HUDEP-2 (cell line): ENCODE measurements around the gene DMRTC2.
A peak's percentile ranks its signal among the peaks of the same experiment; 100 is the strongest.
"Not testable (repeated sequence)": the region's sequence is repeated elsewhere in the genome, so short reads cannot be mapped to it uniquely, and the experiment has no call there.

Source experiments
- DNase-seq, 76 experiments: peaks; one replicate each; lab custom pipeline; 2025; ENCODE audit not compliant: unreplicated experiment in 76 of 76; lab: John Stamatoyannopoulos, UW

The DMRTC2 gene

DNA sequence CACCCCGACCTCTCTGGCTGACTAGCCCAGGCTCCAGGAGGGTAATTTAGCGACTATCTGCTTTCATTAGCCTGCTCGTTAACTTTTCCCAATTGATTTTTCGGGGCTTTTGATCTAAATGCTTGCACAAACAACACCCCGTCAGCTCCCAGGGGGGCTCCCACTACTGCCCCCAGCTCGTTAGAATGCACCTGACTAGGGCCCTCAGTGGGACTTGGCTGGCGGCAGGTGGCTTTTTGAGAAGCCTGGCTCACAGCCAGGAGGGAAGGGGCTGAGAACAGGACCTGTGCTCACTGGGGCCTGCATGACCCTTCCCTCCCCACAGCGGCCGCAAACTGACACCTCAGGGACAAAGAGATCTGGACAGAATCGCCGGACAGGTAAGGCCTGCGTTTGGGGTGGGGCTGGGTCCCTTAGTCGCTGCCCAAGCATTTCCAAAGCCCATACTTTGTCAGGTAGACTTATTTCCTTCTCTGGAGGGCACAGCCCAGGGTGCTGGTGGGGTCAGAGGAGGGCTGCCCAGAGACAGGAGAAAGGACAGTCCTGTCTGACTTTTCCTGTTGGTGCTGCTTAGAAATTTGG, 24.6 kb downstream of the DMRTC2 start:
- no peak for DNase-seq

DNA sequence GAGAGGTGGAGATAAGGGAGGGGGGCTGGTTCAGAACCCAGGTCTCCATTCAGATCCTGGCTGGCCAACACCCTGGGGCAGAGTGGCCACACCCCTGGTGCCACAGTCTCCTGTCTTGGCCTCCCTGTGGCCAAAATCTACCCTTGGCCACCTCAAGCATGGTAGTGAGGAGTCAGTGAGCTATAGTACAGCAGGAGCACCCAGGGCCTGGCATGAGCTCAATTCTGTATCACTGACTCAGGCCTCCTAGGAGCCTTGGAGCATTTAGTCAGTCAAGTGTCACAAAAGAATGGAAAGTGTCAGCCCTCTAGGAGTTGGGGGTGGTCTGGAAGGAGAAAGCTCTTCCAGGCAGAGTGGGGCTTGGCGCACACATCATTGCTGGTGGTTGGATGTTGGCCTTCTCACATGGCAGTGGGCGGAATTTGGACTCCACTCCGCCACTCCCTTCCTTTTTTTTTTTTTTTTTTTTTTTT, 25.6 kb downstream of the DMRTC2 start:
- DNase-seq = peak in 28 of 76 experiments; percentile 21 to 68 (median 34)

DNA sequence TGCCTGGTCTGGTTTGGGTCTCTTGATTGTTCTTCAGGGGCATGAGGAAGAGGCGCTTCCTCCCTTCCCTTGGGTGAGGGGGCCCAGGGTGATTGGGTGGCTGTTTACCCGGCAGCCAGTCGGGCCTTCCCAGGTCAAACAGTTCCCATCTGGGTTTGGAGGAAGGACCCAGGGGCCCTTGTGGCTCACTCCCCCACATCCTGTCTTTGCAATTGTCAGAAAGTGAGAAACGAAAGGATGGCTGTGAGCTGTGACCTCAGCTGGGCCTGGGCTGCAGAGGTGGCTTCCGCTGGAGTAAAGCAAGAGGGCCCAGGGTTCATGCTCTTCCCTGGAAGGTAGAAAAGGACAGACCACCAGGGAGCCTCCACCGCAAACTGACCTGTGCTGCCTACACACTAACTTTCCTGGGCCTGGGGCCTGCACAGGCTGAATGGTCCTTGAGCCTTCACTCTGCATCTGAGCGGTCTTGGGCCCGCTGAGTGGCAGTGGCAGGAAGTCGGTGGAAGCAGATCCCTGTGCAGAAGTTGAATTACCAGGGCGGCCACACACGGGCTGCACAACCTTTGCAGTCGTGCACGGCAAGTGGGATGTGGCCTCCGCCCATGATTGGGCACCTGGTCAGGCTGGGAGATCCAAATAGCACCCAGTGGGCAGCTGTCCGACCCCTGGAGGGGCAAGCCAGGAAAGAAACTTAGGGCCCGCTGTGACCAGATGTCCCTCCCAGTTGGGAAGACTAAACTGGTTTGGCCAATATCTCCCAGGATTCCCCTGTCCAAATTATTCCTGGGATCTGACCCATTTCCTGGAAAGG, 26.9 kb downstream of the DMRTC2 start:
- DNase-seq = peak in 4 of 76 experiments; percentile 18 to 43 (median 34)

DNA sequence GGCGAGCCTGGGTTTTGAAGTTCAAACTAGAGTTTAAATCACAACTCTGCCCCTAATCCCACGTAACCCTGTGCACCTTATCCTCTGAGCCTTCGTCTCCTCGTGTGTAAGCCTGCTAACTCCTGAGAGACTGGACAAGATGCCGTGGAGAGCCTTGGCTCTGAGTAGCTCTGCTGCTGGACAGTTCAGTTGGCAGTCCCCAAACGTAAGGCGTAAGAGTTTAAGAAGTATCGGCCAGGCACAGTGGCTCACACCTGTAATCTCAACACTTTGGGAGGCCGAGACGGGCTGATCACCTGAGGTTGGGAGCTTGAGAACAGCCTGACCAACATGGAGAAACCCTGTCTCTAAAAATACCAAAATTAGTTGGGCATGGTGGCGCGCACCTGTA, 27.5 kb downstream of the DMRTC2 start:
- DNase-seq = no peak

DNA sequence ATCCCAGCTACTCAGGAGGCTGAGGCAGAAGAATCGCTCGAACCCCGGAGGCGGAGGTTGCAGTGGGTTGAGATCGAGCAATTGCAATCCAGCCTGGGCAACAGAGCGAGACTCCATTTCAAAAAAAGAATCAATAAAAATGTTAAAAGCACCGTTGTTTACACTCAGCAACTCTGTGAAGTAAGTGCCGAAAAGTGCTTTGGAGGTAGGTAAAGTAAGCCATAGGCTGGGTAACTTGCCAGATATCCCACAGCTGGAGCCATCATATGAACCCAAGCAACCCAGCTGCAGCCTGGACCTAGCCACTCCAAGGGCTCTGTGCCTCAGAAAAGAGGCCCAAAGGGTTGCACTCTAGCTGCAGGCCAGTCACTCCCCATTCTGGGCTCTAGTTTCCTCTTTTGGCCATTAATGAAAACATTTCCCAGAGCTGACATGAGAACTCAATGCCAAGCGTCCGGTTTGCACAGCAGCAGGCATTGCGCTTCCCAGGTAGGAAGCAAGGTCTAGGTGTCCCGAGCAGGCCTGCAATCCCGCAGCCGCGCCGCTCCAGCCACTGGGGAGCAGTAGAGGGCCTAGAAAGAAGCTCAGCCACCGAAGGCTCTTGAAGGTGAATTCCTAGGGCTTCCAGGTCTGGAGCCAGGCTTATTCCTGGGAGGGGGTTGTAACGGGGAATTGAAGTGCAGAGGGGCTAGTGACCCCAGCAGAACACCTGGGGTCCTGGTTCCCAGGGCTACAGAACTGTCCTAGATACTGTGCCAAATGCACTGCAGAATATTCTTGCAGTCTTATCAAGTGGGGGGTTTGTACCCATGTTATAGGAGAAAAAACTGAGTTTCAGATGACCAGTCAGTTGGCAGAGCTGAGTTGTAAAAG, 28.2 kb downstream of the DMRTC2 start:
- DNase-seq = peak in 62 of 76 experiments; percentile 19 to 78 (median 60)

DNA sequence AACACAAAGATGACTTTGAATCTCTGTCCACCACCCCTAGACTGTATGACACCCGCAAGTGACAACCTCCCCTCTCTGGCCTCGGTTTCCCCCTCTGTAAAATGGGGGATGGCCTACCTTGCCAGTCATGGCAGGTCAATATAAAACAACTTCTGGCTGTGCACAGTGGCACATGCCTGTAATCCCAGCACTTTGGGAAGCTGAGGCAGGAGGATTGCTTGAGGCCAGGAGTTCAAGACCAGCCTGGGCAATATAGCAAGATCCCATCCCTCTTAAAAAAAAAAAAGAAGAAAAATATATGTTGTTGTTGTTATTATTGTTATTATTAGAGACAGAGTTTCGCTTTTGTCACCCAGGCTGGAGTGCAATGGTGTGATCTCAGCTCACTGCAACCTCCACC, 31.1 kb downstream of the DMRTC2 start:
- DNase-seq = not testable (repeated sequence)

DNA sequence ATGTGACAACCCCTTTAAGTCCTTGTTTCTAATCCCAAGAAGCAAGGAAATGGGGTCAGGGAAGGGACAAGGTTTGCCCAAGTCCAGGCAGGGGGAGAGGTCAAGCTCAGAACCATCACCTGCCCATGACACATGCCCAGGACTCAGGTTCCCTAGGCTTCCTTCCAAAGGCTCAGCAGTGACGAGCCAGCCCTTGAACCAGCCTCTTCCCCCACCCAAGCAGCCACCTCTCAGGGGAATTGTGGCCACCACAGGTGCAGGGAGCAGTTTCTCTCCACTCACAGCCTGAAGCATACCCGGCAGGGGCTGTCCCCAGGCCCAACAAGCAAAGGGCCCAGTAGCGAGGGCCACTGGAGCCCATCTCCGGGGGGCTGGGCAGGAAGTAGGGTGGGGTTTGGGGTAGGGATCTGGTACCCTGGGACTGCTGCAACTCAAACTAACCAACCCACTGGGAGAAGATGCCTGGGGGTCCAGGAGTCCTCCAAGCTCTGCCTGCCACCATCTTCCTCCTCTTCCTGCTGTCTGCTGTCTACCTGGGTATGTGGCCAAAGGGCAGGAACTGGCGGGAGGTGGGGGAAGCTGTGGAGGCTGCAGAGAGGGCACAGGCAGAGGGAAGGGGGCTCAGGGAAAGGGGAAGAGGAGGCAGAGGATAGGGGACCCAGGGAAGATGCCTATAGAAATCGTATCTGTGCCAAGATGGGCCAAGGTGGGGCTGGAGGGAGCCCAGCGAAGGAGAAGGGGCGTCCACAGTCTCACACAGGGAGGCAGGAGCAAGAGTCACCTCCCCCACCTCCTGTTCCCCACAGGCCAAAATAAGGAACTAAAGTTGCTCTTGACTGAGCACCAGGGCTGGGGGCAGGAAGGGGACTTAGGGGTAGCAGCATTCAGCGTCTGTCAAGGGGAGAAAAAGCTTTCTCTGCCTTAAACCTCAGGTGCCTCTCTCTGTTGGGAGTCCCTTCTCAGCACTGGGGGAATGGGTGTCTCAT, 32.3 kb downstream of the DMRTC2 start, which contains the start of gene CD79A:
Gene CD79A (plus strand): TSS at position 433 of the 986 bp plus-strand sequence. CDS start 26 bp downstream, at position 459.
- DNase-seq = no peak

DNA sequence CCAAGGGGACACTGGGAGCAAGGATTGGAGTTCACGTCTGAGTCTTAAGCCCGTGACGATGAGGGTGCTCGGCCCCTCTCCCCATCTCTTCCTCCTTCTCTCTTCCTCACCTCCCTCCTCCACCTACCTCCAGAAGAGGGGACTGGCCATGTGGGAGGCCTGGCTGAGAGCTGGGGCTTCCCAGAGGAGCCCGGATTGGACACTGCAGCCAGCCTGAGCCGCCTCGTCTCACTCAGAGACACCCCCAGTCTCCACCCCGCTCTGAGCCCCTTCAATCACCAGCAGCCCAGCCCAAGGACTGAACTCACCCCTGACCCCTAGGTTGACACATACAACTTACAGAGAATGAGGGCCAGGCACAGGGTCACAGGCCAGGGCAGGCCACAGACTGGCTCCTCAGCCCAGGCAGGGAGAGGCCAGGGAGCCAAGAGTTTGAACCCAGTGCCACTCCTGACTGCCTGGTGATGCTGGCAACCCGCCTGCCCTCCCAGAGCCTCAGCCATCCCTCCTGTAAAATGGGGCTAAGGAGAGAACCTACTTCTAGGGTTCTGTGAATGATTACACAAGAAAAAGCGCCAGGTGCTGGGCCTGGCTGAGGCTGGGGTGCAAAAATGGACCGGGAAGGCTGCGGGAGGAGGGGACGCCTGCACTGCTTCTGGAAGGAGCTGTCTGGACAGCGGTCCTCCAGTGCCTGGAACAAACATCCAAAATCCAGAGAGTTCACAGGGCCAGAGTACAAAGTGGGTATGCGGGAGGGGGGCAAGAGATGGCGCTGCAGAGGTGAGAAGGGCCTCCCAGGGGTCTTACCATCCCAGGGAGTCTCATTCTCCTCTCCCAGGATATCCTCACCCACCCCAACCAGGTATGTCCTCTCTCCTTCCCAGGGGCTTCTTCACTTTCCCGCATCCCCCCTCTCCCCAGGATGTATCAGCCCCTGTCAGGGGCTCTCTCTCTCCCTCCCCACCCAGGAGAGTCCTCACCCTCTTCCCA, 33.4 kb downstream of the DMRTC2 start:
- no peak for DNase-seq

DNA sequence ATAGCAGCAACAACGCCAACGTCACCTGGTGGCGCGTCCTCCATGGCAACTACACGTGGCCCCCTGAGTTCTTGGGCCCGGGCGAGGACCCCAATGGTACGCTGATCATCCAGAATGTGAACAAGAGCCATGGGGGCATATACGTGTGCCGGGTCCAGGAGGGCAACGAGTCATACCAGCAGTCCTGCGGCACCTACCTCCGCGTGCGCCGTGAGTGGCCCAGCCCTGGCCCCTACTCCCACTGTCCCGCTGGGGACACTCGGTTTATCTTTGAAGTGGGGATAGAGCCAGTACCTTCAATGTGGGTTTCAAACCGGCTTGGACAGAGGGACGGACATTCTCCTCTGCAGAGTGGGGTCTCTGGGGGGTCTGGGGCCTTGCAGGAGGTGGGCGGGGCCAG, 34.2 kb downstream of the DMRTC2 start:
- no peak for DNase-seq

DNA sequence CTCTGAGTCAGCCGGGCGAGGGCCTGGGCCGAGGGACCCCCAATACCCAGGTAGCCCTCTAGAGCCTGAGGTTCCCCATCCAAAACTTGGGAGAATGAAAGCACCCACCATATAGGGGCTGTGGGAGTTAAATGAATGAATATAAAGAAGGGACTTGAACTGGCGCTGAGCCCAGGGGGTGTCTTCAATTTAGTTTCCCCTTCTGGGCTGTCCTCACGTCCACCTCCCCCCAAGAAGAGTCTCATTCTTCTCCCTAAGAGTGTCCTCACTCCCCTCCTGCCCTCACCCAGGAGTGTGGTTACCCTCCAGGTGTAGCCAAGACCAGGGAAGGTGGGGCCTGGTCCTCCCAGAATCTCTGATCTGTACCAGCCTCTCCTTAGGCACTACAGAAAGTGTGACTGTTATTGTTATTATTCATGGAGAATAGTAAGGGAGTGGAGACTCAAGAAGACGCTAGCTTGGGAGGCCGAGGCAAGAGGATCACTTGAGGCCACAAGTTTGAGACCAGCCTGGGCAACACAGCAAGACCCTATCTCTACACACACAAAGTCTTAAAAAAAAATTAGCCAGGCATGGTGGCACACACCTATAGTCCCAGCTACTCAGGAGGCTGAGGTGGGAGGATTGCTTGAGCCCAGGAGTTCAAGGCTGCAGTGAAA, 35.0 kb downstream of the DMRTC2 start:
- DNase-seq = no peak

DNA sequence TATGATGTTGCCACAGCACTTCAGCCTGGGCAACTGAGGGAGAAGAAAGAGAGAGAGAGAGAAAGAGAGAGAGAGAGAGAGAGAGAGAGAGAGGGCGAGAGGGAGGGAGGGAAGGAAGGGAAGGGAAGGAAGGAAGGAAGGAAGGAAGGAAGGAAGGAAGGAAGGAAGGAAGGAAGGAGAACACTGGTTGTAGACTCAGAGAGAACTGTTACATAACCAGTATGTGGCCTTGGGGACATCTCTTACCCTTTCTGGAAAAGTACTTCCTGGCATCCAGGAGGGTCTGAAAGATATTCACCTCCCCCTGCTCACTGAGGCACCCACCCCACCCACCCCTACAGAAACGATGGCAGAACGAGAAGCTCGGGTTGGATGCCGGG, 35.5 kb downstream of the DMRTC2 start:
- no peak for DNase-seq

DNA sequence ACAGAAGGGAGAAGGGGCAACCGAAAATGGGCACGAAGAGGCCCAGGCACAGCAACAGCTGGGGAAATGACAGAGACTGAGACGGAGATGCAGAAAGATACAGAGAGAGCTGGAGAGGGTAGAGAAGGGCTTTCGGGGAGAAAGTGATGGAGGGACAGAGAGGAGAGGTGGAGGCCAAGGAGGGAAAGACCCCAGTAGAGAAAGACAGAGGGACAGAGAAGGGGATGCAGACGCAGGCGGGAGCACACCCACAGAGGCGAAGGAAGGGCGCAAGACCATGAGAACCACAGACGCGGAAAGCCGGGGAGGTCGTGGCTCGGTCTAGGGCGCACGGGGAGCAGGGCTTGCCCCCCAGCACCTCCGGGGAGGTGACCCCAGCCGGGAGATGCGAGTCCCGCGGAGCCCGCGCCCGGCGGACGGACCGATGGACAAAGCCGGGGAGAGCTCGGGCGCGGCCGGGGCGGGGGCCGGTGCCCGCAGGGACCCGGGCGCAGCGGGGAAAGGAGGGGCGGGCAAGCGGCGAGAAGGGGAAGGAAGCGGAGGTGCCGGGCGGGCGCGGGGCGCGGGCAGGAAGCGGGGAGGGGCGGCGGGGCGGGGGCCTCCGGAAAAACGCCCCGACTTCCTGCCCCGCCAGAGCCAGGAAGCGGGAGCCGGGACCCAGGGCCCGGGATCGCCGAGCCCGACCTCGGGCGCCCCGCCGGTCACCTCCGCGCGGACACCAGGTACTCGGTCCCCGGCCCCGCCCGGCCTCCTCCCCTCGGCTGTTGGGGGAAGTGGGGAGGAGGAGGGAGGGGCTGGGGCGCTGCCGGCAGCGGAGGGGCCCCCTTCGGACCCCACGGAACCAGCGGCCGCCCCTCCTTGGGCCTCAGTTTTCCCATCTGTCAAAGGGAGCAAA, 38.0 kb downstream of the DMRTC2 start, which contains the start of gene ARHGEF1:
Gene ARHGEF1 (plus strand): TSS at position 617 of the 895 bp plus-strand sequence. CDS start 4,899 bp downstream, outside the sequence.
- DNase-seq = peak in 8 of 76 experiments; percentile 25 to 50 (median 36)

DNA sequence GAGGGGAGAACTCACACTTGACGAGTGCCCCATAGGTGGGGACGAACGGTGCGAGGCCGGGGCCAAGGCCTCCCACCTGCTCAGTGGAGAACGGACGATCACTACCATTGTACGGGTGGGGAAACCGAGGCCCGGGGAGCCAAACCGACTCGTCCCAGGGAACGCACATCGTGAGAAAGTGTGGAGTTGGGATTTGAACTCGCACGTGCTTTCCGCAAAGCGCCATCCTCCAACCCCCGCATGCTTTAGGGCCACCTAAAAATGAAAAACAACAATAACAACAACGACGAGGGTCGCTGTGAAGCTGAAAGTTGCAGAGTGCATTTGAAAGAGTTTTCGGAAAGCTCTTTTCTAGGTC, 38.6 kb downstream of the DMRTC2 start:
- no peak for DNase-seq

DNA sequence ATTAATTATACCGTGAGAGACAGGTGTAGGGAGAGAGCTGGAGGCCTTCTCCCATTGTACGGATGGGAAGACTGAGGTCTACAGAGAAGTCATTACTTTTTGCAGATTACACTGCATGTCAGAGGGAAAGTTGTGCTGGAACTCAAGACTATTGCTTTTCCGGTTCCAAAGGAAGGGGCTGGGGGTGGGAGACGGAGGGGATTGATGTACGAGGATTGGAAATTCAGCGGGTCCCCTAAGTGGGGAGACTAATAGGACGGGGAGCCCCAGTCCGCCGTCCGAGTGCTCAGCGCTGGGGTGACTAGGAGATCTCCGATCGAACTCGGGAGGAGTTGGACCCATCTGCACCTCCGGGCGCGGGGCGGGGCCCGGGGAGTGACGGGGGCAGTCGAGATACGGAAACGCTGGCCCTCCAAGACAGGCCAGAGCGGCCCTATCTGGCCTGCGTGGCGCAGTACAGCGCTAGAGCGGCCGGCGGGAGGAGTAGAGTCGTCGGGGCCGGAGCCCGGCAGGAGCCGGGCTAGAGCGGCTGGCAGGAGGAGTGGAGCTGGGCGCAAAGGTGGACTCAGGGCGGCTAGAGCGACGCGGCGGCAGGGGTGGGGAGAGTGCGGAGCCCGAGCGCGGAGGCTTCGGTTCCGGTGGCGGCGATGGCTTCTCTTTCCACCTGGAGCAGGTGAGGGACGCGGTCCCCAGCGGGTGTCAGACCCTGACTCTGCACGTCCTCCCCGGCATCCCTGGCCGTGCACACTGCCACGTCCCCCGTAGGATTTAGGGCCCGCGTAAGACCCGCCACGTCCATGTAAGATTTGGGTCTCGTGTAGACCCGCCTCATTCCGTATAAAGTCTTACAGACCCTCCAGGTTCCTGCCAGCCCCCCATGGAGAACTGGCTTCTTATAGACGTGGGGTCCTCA, 39.2 kb downstream of the DMRTC2 start:
- DNase-seq = peak in 75 of 76 experiments; percentile 67 to 99 (median 98)

DNA sequence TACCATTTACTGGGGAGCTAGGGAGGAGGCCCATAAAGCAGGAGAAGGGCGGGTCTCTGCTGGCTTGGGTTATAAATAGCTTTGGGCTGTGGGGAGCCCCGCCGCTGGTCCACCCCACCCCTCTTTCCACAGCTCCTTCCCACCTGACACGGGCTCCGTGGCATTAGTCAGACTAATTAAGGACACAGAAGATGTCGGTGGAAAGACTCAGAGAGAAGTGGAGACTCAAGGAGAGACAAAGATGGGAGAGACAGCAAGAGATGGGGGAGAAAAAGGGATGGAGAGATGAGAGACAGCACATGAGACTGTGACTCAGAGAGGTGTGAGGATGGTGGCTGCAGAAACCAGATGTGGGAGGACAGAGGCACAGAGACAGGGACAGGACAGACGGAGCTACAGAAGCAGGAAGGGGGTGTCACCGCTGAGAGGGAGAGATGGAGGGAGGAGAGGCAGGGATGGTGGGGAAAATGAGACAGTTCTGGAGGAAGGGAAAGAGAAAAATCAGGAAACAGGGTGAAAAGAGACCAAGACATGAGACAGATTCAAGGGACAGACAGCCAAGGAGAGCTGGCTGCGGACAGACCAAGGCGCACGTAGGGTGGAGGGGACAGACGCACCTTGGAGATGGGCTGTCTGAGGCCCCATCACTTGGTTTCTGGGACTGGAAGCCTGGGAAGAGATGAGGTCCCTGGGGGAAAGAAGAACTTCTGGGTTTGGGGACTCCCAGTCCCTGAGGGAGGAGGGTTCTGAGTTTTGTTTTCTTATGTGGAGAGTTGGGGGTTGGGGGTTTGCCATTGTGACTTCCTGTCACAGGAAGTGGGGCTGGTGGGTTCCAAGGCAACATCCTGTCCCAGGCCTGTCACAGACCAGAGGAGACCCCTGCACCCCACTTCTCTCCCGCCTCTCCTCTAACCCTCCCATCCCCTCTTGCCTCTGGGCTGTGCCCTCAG, 42.2 kb downstream of the DMRTC2 start:
- DNase-seq = no peak
